Glomerular visceral epithelial cell (primary cell): ENCODE data around the gene ABCC10.
"Not testable (repeated sequence)": the region's sequence is repeated elsewhere in the genome, so short reads cannot be mapped to it uniquely, and the experiment has no call there.

Experiments used
- DNase-seq: peaks from one replicate; pipeline ENCODE4 v3.0.0-alpha.2; 2016; ENCODE audit errors: extremely low spot score

Gene ABCC10

GRCh38 chr6:43407296-43407695, 20.0 kb upstream of the ABCC10 start:
- no peak for DNase-seq

DNA sequence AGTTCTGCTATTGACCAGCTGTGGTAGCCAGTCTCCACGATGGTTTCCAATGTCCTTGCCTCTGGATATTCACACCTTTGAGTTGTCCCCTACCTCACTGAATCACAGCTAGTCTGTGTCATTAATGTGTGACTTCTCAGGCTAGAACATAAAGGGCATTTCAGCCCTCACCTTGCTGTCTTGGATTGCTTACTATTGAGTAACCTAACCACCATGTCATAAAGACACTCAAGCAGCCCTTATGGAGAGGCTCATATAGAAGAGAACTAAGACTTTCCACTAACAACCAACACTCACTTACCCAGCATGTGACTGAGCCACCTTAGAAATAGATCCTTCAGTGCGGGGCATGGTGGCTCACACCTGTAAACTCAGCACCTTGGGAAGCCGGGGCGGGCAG, 19.1 kb upstream of the ABCC10 start:
- DNase-seq = no peak

DNA sequence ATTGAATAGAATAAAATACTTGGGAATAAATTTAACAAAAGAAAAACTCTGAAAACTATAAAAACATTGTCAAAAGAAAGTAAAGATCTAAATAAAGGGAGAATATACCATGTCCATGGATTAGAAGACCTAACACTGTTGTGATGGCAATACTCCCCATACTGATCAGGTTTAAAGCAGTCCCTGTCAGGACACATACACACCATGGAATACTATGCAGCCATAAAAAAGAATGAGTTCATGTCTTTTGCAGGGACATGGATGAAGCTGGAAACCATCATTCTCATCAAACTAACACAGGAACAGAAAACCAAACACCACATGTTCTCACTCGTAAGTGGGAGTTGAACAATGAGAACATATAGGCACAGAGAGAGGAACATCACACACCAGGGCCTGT, 16.6 kb upstream of the ABCC10 start:
- DNase-seq = not testable (repeated sequence)

GRCh38 chr6:43412541-43412940, 14.8 kb upstream of the ABCC10 start:
- no peak for DNase-seq

- no peak for DNase-seq
Observed at GRCh38 chr6:43413002-43413401, 14.3 kb upstream of the ABCC10 start.

DNA sequence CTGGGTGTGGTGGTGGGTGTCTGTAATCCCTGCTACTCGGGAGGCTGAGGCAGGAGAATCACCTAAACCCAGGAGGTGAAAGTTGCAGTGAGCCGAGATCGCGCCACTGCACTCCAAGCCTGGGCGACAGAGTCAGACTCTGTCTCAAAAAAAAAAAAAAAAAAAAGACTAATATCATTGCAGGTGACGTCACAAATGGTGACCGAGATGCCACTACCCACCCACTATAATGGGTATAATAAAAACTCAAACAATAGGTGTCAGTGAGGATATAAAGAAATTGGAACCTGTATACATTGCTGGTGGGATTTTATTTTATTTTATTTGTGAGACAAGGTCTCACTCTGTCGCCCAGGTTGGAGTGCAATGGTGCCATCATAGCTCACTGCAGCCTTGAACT, 12.1 kb upstream of the ABCC10 start:
- not testable (repeated sequence) for DNase-seq

DNA sequence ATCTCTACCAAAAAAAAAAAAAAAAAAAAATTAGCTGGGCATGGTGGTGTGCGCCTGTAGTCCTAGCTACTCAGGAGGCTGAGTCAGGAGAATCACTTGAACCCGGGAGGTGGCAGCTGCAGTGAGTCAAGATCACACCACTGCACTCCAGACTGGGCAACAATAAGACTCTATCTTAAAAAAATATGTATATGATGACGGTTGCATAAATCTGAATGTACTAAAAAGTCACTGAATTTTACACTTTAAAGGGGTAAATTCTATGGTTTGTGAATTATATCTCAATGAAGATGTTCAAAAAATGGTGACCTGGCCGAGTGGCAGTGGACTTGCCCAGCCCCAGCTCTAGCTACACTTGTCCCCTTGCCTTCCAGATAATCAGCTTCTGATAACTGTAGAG, 10.4 kb upstream of the ABCC10 start:
- DNase-seq = no peak

DNA sequence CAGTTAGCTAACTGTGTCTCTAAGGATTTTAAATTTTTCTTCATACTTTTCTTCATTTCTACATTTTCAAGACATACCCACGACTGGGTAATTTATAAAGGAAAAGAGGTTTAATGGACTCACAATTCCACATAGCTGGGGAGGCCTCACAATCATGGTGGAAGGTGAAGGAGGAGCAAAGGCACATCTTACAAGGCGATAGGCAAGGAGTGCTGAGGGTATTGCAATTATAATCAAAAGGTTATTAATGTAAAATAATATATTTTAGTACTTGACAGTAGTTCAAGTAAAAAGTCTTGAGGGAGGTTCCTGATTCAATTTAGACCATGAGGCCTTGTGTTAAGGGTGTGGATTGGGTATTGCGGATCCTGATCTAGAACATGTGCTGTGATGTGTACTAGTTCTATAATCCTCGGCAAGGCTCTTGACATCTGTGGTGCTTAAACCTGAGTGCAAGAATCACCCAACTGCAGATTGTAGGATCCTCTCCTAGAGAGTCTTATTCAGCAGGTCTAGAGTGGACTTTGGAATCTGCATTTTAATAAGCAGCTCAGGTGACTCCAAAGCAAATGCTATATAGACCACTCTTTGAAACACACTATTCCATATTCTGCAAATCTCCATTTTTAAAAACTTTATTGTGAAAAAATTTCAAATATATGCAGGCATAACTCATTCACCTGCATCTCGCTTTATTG, 7.2 kb upstream of the ABCC10 start:
- no peak for DNase-seq

- no peak for DNase-seq
Observed at GRCh38 chr6:43421831-43422230, 5.5 kb upstream of the ABCC10 start.

DNA sequence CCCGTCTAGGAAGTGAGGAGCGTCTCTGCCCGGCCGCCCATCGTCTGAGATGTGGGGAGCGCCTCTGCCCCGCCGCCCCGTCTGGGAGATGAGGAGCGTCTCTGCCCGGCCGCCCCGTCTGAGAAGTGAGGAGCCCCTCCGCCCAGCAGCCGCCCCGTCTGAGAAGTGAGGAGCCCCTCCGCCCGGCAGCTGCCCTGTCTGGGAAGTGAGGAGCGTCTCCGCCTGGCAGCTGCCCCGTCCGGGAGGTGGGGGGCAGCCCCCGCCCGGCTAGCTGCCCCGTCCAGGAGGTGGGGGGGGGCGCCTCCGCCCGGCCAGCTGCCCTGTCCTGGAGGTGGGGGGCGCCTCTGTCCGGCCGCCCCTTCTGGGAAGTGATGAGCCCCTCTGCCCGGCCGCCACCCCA, 2.3 kb upstream of the ABCC10 start:
- not testable (repeated sequence) for DNase-seq

- no peak for DNase-seq
Observed at GRCh38 chr6:43426928-43427405, 374 bp upstream of the ABCC10 start.

DNA sequence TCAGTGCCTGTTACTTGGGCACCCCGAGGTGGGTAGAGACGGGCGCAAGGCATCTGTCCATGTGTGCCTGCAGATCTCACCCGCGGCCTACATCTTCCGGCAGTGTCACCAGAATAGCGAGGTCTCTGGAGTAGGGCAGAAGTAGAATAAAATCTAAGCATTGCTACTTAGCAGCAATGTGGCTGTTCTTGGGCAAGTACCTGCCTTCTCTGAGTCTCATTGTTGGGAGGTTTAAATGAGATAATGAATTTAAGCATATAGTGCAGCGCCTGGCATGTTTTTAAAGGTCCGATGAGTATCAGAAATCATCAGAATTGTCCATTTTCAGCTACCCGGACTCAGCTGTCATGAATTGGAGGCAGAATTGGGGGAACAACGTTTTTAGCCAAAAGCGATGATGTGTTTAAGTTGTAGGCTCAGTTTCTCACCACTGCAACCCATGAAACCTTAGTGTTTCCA, 800 bp downstream of the ABCC10 start:
- no peak for DNase-seq

DNA sequence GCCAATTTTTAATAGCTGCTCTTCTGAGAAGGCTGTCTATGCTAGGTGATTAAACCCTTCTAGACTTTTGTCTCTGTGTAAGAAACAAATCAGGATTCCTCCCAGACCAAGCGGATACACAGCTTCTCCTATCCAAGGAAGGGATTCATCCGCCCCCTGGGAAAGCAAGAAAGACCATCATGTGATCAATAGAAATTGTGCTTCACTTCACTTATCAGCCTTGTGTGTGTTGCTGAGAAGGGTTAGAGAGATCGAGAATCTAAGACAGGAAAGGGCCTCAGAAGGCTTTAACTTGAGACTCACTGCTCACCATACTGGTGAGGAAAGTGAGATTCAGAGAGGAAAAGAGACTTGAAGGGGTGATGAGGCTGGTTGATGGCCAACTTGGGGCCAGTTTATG, 1.5 kb downstream of the ABCC10 start:
- DNase-seq = no peak

DNA sequence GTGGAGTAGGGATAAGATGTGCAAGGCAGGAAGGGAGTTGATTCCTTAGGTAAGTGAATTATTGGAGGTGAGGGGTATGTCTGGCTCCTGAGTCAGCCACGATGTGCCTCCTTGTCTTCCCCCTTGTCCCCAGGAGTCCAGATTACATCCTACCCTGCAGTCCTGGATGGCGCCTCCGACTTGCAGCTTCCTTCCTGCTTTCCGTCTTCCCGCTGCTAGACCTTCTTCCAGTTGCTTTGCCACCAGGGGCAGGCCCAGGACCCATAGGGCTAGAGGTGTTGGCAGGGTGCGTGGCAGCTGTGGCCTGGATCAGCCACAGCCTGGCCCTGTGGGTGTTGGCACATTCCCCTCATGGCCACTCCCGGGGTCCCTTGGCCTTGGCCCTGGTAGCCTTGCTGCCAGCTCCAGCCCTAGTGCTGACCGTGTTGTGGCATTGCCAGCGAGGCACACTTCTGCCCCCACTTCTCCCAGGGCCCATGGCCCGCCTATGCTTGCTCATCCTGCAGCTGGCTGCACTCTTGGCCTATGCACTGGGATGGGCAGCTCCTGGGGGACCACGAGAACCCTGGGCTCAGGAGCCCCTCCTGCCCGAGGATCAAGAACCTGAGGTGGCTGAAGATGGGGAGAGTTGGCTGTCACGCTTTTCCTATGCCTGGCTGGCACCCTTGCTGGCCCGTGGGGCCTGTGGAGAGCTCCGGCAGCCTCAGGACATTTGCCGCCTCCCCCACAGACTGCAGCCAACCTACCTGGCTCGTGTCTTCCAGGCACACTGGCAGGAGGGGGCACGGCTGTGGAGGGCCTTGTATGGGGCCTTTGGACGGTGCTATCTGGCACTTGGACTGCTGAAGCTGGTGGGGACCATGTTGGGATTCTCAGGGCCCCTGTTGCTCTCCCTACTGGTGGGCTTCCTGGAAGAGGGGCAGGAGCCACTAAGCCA, 4.9 kb downstream of the ABCC10 start:
- DNase-seq = no peak

- DNase-seq = no peak
Observed at GRCh38 chr6:43433148-43433547, 5.8 kb downstream of the ABCC10 start.

DNA sequence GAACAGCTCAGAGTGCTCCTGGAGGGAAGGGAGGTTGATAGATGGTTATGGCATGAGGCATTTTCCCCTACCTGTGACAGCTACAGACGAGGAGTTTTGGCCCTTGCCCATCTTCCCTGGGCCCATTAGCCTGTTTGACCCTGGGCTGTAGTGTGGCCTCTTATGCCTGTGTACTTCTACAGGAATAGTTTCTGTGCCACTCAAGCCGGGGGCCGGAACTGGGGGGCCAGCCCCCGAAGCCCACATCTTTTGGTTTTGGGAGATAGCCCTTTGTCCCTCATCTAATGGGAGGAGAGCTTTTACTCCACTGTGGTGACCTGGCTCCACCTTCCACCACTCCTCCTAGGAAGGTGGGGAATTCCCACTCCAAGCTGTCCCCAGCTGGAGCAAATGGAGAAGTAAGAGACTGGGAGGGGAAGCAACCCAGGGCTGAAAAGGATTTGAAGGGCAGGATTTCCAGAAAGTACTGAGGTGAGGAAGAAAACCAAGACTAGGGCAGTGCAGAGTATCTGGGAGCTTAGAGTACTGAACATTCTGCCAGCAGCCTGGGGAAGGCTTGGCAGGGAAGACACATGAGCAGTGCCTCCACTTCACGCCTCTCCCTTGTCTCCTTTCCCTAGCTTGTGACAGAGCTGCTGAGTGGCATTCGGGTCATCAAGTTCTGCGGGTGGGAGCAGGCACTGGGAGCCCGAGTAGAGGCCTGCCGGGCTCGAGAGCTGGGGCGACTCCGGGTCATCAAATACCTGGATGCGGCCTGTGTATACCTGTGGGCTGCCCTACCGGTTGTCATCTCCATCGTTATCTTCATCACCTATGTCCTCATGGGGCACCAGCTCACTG, 6.9 kb downstream of the ABCC10 start:
- DNase-seq = peak; percentile 29

DNA sequence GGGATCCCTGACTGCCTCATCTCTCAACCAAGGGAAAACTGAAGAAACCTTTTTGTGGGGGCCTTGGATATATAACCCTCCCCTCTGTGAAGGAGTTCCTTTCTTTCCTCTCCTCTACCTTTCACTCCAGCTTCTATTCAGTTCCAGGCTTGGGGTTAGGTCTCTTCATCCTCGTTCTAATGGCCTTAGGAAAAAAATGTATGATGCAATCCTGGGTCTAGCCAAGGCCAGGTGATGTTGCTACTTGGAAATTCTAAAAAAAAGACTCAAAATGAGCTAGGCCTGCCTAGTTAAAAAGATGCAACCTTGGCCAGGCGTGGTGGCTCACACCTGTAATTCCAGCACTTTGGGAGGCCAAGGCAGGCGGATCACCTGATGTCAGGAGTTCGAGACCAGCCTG, 7.6 kb downstream of the ABCC10 start:
- no peak for DNase-seq

- DNase-seq = no peak
Observed at GRCh38 chr6:43435682-43436437, 8.5 kb downstream of the ABCC10 start.

GRCh38 chr6:43436577-43437282, 9.4 kb downstream of the ABCC10 start:
- peak; percentile 80 for DNase-seq

DNA sequence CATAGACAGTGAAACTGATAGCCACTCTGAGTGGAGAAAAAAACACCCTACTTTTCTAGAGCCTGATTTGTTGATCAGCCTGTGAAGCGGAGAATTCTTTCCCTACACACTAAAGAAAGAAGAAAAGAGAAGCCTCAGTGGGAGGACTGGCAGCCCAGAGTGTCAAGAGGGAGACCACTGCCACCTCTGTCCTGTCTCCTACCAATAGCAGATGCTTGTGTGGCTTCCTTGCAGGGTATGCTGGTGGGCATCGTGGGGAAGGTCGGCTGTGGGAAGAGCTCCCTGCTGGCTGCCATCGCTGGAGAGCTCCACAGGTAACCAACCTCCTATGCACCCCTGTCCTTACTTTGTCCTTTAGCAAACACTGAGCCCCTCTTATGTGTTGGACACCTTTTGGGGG, 10.4 kb downstream of the ABCC10 start:
- DNase-seq = no peak

GRCh38 chr6:43442935-43443334, 15.6 kb downstream of the ABCC10 start:
- DNase-seq = no peak
